HFFc6 (cell line): Measurements from ENCODE around the gene HIVEP3. TPM values are rescaled to one million over a fixed set of nuclear protein-coding genes. Genes with fewer than 3 reads are reported as not detected.

Experiments
- DNase-seq: peaks from one replicate; pipeline ENCODE4 v3.0.0-alpha.2; 2018
- H3K27ac Mint-ChIP-seq: 2 replicates; pipeline ENCODE4 v1.8.0; 2020; ENCODE audit warnings: mild to moderate bottlenecking, mixed read lengths
- H3K27me3 Mint-ChIP-seq: 2 replicates; pipeline ENCODE4 v1.8.0; 2021; ENCODE audit warnings: mild to moderate bottlenecking, moderate library complexity, mixed read lengths; ENCODE audit not compliant: insufficient read depth
- H3K36me3 Mint-ChIP-seq: 2 replicates; pipeline ENCODE4 v1.8.0; 2021; ENCODE audit warnings: low read depth, mixed read lengths
- H3K4me1 Mint-ChIP-seq: 2 replicates; pipeline ENCODE4 v1.8.0; 2020; ENCODE audit warnings: low read depth, mixed read lengths
- H3K4me3 Mint-ChIP-seq: 2 replicates; pipeline ENCODE4 v1.8.0; 2020; ENCODE audit warnings: mild to moderate bottlenecking, moderate library complexity, mixed read lengths
- H3K9me3 Mint-ChIP-seq: 2 replicates; pipeline ENCODE4 v1.8.0; 2020; ENCODE audit warnings: mild to moderate bottlenecking, mixed read lengths
- total RNA-seq, 6 experiments: library from RNA; stranded (reverse); fragmentation: NEBNext Ultra II Directional; extraction: Animal tissue kit (Norgen Biotek cat#: 25700); gene quantifications; 2 replicates in 1 of 6; 3 replicates in 5 of 6; pipeline ENCODE4 v1.2.3, GENCODE V29; 2021
- TF ChIP-seq, protein P1 (sequence below): fragments of 200-600 bp; sonication (generic); IDR thresholded peaks from 2 replicates; pipeline ENCODE4 v1.5.0; 2021; ENCODE audit warnings: antibody characterized with exemption, mild to moderate bottlenecking

HIVEP3 gene
- total RNA-seq, 6 experiments from 2014 or later, result 7.0 to 9.7 (median 7.9) TPM

DNA sequence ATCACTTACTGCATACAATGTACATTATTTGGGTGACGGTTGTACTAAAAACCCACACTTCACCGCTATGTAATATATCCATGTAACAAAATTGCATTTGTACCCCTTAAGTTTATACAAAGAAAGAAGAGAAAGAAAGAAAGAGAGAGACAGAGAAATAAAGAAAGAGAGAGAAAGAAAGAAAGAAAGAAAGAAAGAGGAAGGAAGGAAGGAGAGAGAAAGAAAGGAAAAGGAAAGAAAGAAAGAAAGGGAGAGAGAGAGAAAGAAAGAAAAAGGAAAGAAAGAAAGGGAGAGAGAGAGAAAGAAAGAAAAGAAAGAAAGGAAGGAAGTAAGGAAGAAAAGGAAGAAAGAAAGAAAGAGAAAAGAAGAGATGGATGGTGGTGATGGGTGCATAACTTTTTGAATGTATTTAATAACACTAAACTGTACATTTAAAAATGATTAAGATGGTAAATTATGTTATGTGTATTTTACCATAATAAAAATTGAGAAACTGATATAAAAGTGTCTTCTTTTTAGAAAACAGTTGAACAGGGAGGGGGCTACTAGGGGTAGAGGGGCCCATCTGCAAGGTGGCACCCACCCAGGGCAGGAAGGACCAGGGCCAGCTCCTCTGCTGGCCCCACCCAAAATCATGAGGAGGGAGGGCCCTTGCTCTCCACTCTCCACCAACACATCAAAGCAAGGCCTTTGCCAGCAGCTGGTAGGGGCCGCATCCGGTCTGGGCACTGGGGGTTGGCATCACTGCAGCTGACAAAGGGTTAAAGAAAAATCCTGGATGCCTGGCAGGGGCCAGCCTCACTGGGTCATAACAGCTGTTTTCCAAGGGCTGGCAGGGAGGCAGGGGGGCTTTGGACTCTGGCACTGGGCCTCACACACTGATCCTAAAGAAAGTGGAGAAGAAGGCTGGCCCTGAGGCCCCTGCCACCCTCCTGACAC lies 280.4 kb downstream of the HIVEP3 start:
- DNase-seq, result no peak
- Mint-ChIP-seq H3K27ac (peak overlapping the region; percentile 98), H3K4me3 (no peak overlapping the region; the same call in 1 of the 2 replicates)

DNA sequence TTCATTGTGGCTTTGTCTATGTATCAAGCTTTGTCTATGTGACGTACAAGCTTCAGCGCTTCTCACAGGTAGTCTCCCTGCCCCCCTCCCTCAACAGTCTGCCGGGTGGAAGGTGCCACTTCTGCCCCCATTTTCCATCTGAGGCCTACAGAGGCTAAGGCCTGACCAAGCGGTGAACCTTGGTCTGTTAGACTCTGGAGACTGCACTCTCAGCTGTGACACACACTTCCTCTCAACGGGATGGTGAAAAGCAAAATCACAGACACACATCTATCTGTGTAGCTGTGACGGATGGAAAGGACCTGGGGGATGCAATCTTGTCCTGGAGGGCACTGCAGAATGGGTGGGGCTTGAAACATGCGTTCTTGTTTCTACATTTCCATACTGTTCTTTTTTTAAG lies 281.4 kb downstream of the HIVEP3 start:
- DNase-seq, result no peak
- Mint-ChIP-seq H3K36me3 (no peaks in the 10 kb centered on the region), H3K4me1 (peaks cover 58% of the 10 kb centered on the region), H3K27me3 (no peaks in the 10 kb centered on the region), H3K9me3 (no peaks in the 10 kb centered on the region), H3K27ac (peak overlapping the region; percentile 6; the same call in 1 of the 2 replicates), H3K4me3 (no peak overlapping the region)
- TF ChIP-seq, protein P1, sequence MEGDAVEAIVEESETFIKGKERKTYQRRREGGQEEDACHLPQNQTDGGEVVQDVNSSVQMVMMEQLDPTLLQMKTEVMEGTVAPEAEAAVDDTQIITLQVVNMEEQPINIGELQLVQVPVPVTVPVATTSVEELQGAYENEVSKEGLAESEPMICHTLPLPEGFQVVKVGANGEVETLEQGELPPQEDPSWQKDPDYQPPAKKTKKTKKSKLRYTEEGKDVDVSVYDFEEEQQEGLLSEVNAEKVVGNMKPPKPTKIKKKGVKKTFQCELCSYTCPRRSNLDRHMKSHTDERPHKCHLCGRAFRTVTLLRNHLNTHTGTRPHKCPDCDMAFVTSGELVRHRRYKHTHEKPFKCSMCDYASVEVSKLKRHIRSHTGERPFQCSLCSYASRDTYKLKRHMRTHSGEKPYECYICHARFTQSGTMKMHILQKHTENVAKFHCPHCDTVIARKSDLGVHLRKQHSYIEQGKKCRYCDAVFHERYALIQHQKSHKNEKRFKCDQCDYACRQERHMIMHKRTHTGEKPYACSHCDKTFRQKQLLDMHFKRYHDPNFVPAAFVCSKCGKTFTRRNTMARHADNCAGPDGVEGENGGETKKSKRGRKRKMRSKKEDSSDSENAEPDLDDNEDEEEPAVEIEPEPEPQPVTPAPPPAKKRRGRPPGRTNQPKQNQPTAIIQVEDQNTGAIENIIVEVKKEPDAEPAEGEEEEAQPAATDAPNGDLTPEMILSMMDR, result no peak

More for the DNA sequence above, 280.4 kb downstream of the HIVEP3 start:
- TF ChIP-seq, protein P1, result no peak
- no peaks in the 10 kb centered on the region for H3K27me3 Mint-ChIP-seq
- peaks cover 48% of the 10 kb centered on the region for H3K4me1 Mint-ChIP-seq
- H3K9me3 Mint-ChIP-seq, result no peaks in the 10 kb centered on the region
- H3K36me3 Mint-ChIP-seq, result no peaks in the 10 kb centered on the region

DNA sequence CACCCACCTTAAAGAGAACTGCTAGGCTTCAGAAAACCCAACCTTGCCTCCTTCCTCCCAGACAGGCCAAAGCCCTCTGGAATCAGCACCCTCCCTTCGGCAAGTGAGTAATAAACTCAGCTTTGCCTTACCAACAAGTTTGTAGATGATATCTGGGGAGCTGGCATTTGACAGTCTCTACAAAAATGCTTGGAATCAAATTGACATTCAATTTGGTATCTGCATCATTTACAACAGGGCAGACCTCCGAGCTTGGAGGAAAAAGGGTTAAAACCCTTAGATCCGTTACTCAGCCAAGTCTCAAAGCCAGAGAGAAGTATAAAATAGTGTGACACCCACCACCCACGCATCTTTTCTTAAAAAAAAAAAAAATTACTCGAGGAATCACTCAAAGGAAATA lies 285.0 kb downstream of the HIVEP3 start:
- Mint-ChIP-seq H3K36me3 (no peaks in the 10 kb centered on the region), H3K4me1 (peaks cover 79% of the 10 kb centered on the region), H3K27me3 (no peaks in the 10 kb centered on the region), H3K4me3 (peak overlapping the region; percentile 50), H3K27ac (peak overlapping the region; percentile 69), H3K9me3 (no peaks in the 10 kb centered on the region)
- TF ChIP-seq, protein P1, result no peak
- peak; percentile 65 for DNase-seq

DNA sequence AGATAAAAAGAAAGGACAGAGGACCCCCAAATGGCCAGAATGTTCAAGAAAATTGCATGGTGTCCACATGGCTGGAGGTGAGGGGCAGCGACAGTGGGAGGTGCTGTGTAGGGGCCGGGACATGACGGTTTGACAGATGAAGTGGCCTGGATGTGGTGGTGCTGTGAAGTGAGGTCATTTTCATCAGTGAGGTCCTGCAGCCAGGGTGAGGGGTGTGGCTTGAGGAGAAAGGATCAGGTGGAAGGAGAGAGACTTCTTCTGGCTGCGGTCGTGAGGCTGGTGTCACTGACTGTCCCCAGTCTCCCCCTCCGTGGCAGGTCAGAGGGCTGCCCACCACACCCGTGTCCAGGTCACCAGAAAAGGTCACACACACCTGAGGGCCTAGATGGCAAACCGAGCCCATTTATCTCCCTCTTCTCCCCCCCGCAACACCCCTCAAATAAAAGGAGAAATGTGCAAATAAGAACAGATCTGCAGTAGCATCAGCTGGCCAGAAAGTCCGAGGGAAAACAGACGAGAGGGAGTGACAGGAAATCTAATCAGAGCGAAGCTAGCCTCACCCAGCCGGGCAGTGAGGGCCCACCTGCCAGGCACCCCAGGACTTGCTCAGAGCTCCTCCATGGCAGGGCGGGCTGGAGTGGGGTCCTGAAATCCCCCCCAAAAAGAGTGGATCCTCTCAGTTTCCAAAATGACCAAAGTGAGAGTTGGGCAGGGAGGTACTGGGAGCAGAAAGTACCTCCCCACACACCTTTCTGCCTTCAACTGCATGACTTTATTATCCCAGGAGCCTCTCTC lies 285.7 kb downstream of the HIVEP3 start:
- DNase-seq, result no peak
- Mint-ChIP-seq H3K36me3 (no peaks in the 10 kb centered on the region), H3K9me3 (no peaks in the 10 kb centered on the region), H3K4me1 (peaks cover 80% of the 10 kb centered on the region), H3K4me3 (peak overlapping the region; percentile 50; the same call in 1 of the 2 replicates), H3K27me3 (peaks cover 2% of the 10 kb centered on the region), H3K27ac (peak overlapping the region; percentile 69)
- TF ChIP-seq, protein P1, result no peak

DNA sequence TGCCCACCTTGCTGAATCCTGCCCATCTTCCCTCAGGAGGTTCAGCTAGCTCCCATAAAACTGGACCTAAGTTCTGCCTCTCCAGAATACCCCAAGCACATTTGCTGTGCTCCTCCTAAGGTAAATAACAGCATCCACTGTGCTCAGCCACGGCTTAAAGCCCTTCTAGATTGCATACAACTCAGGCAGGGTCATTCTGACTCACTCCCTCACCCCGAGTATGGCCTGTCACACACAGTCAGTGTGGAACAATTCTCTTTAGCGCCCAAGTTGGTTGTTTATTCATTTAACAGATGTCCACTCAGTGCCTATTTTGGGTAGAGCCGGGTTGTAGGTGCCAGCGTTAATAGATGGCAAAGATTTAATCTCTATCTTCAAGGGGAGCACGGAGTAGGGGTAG lies 286.8 kb downstream of the HIVEP3 start:
- Mint-ChIP-seq H3K4me1 (peaks cover 78% of the 10 kb centered on the region), H3K27ac (peak overlapping the region; percentile 72), H3K9me3 (no peaks in the 10 kb centered on the region), H3K27me3 (peaks cover 2% of the 10 kb centered on the region), H3K4me3 (peak overlapping the region; percentile 36), H3K36me3 (no peaks in the 10 kb centered on the region)
- TF ChIP-seq, protein P1, result no peak
- DNase-seq, result peak; percentile 71
